Measurements from ENCODE around the gene MED17. TPM values are rescaled to one million over a fixed set of nuclear protein-coding genes. Genes with fewer than 3 reads are reported as not detected.

Gene MED17
- total and polyA plus RNA-seq, 2 of the 13 experiments (the other 11 are each of a cell fraction or from before 2014, with no cell fraction given), result 23.1 to 37.0 TPM

GRCh38 chr11:93745005-93745755 is 38.9 kb upstream of the MED17 start (continued):
- TF ChIP-seq RERE (CRISPR knock-in tag; IDR thresholded peaks at IDR 0.05; ENCODE audit: low read depth) (peak; percentile 80; the same call in 1 of the 2 replicates), ZNF501 (CRISPR knock-in tag; IDR thresholded peaks at IDR 0.05) (0 out of 2 replicates have a peak, but pooled peaks have one; percentile 57), KMT2A (CRISPR knock-in tag; IDR thresholded peaks at IDR 0.05) (peak; percentile 64; the same call in 1 of the 2 replicates), ZGPAT (CRISPR knock-in tag; IDR thresholded peaks at IDR 0.05) (peak; percentile 79), SKIL (CRISPR knock-in tag; IDR thresholded peaks at IDR 0.05; ENCODE audit: borderline replicate concordance) (peak; percentile 37; the same call in 1 of the 2 replicates), ZNF414 (CRISPR knock-in tag; IDR thresholded peaks at IDR 0.05) (peak; percentile 71; the same call in 1 of the 2 replicates), TARDBP (CRISPR knock-in tag; IDR thresholded peaks at IDR 0.05) (peak; percentile 86), NCOA2 (CRISPR knock-in tag; IDR thresholded peaks at IDR 0.05) (peak; percentile 78), SPEN (CRISPR knock-in tag; IDR thresholded peaks at IDR 0.05; ENCODE audit: low read depth) (peak; percentile 19), HMG20B (CRISPR knock-in tag; conservative IDR thresholded peaks at IDR 0.05) (0 out of 2 replicates have a peak, but pooled peaks have one; percentile 27), ZNF292 (CRISPR knock-in tag; IDR thresholded peaks at IDR 0.05; ENCODE audit: borderline replicate concordance, low read depth) (0 out of 2 replicates have a peak, but pooled peaks have one; percentile 32), UBTF (CRISPR knock-in tag; IDR thresholded peaks at IDR 0.05) (peak; percentile 32; the same call in 1 of the 2 replicates), ZNF781 (CRISPR knock-in tag; IDR thresholded peaks at IDR 0.05; ENCODE audit: borderline replicate concordance, not compliant biosample characterization) (peak; percentile 46)

Data from HepG2 (cell line).